Right renal pelvis (tissue), 4 donors: ENCODE results near the gene KCNH2. TPM values are rescaled to one million over a fixed set of nuclear protein-coding genes. Genes with fewer than 3 reads are reported as not detected.

ENCODE experiments used
- polyA plus RNA-seq, 4 donors: library from polyadenylated mRNA; unstranded; fragments of 120-200 nt; gene quantifications; one replicate each; pipeline ENCODE4 v1.2.1, GENCODE V29; 2013; ENCODE audit not compliant: insufficient read length in 4 of 4

Gene KCNH2
- polyA plus RNA-seq, 4 donors = 14.3 to 26.1 (median 17.7) TPM

Other genes starting within 250 kb of the KCNH2 start
- 1 to 10 TPM; 4.7 to 5.7 (median 5.3) TPM for gene GIMAP5, start 240.9 kb downstream of the KCNH2 start, polyA plus RNA-seq
- 100 to 1,000 TPM in 1 of 4 donors, 10 to 100 TPM in 3; 74.1 to 105 (median 87.3) TPM for gene TMEM176B, start 178.0 kb downstream of the KCNH2 start, polyA plus RNA-seq
- 100 to 1,000 TPM in 2 of 4 donors, 10 to 100 TPM in 2; 91.0 to 130 (median 96.0) TPM for gene TMEM176A, start 177.6 kb downstream of the KCNH2 start, polyA plus RNA-seq
- gene AOC1, start 125.8 kb downstream of the KCNH2 start, polyA plus RNA-seq = 100 to 1,000 TPM in 1 of 4 donors, 10 to 100 TPM in 3; 32.0 to 108 (median 60.4) TPM
- gene NOS3, start 12.7 kb upstream of the KCNH2 start, polyA plus RNA-seq = 10 to 100 TPM in 2 of 4 donors, 1 to 10 TPM in 2; 9.1 to 14.2 (median 10.3) TPM
- gene ATG9B, start 46.2 kb upstream of the KCNH2 start, polyA plus RNA-seq = 1 to 10 TPM in 3 of 4 donors, under 1 TPM in 1; 0.65 to 2.5 (median 2.0) TPM
- gene ABCB8, start 50.1 kb upstream of the KCNH2 start, polyA plus RNA-seq = 10 to 100 TPM; 18.7 to 23.7 (median 21.3) TPM
- 1 to 10 TPM; 1.9 to 2.2 (median 2.1) TPM for gene ASIC3, start 70.2 kb upstream of the KCNH2 start, polyA plus RNA-seq
- 10 to 100 TPM; 15.8 to 19.0 (median 17.6) TPM for gene CDK5, start 79.6 kb upstream of the KCNH2 start, polyA plus RNA-seq
- 100 to 1,000 TPM in 1 of 4 donors, 10 to 100 TPM in 3; 89.0 to 104 (median 93.9) TPM for gene SLC4A2, start 81.3 kb upstream of the KCNH2 start, polyA plus RNA-seq
- 10 to 100 TPM; 49.5 to 77.1 (median 50.8) TPM for gene FASTK, start 102.5 kb upstream of the KCNH2 start, polyA plus RNA-seq
- gene TMUB1, start 105.2 kb upstream of the KCNH2 start, polyA plus RNA-seq = 10 to 100 TPM; 26.2 to 43.0 (median 27.9) TPM
- 10 to 100 TPM; 56.0 to 71.1 (median 63.4) TPM for gene AGAP3, start 108.2 kb upstream of the KCNH2 start, polyA plus RNA-seq
- gene GBX1, start 189.4 kb upstream of the KCNH2 start, polyA plus RNA-seq = under 1 TPM in 3 of 4 donors, not detected in 1; 0.13 to 0.24 (median 0.22) TPM
- gene ASB10, start 208.9 kb upstream of the KCNH2 start, polyA plus RNA-seq = not detected
- not detected for gene H2BK1, start 232.2 kb upstream of the KCNH2 start, polyA plus RNA-seq
- 10 to 100 TPM; 25.1 to 28.6 (median 27.6) TPM for gene ABCF2, start 248.9 kb upstream of the KCNH2 start, polyA plus RNA-seq